ENCODE results near the gene PFKFB1.

PFKFB1 gene

DNA sequence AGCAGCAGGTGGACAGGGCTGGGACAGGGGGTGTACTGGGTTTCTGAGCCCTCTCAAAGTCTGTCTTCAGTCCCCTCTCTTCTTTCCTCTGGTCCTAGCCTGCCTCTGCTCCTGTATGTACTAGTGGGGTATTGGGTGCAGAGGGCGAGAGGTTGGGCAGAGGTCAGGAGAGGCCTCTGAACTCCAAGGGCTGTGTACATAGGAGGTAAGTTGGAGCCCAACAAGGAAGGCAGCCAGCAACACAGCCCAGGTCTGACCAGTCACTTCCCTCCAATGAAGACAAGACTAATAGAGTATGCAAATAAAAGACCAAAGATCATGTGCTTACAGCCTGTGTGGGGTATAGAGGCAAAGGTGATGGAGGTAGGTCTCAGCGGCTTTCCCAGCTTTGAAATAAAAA lies at the start of gene PFKFB1:
Gene PFKFB1 (minus strand): TSS at position 90 of the 400 bp plus-strand sequence. CDS start 181 bp downstream, outside the sequence.
- no peak for DNase-seq

DNA sequence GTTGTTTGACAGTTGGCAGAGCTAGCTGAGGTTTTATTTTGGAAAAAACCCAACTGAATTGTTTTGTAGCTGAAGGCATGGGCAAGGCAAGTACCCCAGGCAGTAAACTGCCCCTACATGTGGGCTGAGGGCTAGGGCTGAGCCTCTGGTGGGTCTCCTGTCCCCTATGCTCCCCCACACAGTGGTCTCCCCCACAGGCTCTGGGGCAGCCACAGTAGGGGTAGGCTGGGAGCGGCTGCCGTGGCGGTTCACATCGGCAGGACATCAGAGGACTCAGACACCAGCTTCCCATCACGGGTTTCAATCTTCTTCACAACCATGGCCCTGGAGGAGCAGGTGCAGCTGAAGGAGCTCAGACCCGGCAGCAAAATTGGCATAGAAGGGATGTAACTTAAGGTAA lies 47.5 kb upstream of the PFKFB1 start:
- no peak for DNase-seq

DNA sequence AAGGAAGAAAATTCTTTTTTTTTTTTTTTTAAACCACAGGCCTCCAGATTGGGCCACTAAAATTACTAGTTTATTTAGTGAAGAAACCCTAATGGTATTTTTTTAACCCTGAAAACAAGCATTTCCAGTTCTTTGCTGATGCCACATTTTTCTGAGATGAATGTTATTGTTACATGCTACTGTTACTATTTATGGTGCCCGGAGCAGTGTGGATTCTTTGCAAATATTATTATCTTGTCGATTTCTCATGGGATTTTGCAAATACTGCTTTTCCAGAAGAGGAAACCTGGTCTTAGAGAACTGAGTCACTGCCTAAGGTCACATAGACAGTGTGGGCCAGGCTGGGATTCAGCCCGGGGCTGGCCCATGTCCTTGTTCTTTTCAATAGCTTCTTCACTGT lies 45.5 kb upstream of the PFKFB1 start:
- no peak for DNase-seq

DNA sequence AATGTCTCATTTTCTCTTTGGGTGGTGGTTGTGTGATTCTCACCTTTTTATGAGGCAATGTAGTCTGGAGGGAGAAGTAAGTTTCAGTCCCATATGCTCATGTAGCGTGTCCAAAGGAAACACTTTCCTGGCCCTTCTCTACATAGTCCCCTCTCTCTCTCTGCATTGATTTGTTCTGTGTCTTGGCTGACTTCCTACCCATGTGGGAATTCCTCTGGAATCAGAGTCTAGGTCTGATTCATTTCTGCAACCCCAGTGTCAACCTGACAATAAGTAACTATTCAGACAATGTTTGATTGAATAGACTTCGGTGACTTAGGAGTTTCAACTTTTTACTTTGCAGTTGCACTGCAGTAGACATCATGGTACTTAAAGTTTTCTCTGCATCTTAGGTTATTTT lies 39.4 kb upstream of the PFKFB1 start:
- no peak for DNase-seq

DNA sequence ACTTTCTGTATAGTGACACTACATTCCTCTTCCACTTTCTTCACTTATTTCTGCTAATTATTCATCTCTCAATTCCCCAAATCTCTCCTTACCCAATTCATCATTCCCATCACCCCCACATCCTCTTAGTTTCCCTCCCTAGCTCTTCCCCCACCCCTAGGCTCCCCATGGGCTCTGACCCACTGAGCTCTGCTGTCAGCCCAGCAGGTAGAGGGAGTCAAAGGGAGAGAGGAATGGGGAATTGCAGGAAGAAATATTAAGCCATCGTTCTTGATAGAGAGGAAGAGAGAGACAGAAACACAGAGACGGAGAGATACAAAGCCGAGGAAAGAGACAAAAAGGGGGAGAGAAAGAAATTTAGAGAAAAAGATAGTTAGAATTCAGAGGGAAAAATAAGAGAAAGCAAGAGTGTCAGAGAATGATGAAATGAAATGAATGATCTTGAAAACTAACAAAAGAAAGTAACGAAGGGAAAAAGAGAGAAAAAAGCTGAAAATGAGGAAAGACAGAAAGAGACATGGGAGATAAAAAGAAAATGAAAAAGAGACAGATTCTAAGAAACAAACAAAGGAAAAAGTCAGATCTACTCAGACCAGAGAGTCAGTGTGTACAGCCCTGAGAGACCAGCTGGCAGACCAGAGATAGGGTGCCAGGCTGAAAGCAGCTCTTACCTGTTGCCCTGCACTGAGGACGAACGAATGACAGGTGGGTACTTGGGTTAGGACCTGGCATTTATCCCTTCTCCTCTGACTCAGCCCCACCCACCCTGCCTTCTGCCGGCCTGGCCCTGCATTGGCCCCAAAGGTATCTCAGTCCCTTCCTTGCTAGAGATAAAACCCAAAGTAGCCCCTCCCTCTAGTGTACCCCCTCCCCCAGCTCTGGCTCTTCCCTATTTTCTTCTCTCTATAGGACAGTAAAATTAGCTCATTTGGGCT lies 36.5 kb upstream of the PFKFB1 start, which contains the start of gene ALAS2:
Gene ALAS2 (minus strand): TSS at position 707 of the 935 bp plus-strand sequence. CDS start 4,977 bp downstream, outside the sequence.
- no peak for DNase-seq

DNA sequence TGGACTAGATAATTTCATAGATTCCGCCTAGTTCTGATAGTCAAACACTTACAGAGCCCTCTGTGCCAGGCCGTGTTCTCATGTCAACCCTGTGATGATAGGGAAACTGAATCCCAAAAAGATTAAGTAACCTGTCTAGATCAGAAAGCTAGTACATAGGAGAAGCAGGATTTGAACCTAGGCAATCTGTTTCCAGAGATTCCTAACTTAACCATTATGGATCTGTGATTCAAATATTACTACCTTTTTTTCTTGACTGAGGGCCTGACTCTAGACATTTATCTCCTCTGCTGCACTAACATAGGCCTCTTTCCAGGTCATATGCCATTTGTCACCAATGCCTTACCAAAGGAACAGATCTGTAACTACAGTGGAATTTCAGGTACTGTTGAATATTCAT lies 35.3 kb upstream of the PFKFB1 start:
- DNase-seq, result no peak

DNA sequence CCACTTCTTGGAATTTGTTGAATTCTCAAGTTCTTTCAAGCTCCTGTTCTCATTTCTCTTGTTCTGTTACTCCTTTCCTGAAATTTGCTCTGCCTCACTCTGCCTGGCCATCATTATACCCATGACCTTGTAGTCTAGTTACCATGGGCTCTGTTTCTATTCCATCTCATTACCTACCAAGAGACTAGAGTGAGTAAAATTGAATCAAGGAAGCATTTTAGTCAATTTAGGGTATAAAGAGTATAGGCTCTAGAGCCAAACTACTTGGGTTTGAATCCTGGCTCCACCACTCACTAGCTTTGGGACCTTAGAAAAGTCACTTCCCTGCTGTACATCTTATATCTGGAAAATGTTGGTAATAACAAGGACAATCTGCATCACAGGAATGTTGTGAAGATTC lies 34.6 kb upstream of the PFKFB1 start:
- no peak for DNase-seq

DNA sequence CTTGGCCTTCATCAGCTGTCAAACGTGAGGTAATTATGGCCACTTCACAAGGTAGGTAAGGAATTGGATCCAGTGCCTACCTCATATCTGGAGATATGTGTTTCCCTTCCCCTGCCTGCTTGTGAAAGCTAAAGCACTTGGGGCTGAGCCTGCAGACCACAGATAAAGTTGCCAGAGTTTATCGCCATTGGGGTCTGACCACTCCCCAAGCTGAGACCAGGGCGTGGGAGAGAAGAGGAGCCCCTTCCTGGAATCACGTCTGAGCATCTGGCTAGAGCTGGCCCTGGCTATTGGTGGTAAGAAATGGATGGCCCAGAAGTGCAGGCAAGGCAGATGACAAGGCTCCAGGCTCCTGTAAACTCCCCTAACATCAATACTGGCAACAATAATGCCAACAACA lies 34.1 kb upstream of the PFKFB1 start:
- no peak for DNase-seq

DNA sequence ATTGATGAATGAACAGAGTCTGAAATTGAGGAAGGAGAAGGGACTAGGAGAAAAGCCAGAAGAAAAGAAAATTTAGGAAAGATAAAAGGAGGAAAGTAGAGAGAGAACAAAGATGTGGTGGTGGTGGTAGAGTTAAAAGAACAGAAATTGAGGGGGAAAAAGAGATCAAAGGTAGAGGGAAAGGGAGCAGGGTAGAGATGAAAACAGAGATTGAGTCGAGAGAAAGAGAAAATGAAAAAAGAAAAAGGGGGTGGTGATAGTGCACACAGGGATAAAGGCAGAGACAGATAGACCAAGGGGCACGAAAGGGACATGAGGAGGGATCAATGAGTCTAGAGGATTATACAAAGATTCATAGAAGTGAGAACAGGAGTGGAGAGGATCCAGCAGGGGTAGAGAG lies 32.9 kb upstream of the PFKFB1 start:
- DNase-seq, result no peak

DNA sequence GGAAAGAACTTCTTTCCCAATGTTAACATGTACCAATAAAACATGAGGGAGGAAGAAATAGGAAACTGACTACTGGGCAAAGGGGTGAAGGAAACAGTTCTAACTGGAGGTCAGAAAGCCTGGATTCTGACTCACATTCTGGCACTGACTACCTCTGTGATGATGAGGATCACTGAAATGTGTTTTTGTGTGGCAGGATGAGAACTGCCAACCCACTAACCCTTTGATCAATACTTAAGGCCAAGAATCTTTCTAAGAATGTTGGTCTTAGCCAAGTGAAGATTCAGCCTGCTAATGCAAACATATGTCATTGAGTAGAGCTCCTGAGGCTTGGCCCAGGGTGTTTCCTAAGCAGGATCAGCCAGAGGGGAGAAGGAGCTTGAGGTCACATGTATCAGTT lies 32.2 kb upstream of the PFKFB1 start:
- DNase-seq, result no peak

DNA sequence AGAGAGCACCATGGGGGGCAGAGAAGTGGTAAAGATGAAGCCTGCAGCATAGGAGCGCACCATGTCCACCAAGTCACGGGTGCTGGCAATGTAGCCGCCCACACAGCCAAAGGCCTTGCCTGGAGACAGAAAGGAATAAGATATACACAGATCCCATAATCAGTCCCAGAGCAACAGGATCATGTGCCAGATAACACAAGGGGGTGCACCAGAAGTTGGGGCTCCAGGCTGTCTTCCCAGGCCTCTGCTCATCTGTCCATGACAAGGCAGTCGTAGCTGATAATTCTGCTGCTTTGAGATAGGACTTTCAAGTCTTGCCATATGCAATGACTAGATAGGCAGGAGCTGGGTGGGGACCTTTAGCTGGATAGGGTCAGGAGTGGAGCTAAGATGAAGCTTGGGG lies 20.9 kb upstream of the PFKFB1 start:
- no peak for DNase-seq

DNA sequence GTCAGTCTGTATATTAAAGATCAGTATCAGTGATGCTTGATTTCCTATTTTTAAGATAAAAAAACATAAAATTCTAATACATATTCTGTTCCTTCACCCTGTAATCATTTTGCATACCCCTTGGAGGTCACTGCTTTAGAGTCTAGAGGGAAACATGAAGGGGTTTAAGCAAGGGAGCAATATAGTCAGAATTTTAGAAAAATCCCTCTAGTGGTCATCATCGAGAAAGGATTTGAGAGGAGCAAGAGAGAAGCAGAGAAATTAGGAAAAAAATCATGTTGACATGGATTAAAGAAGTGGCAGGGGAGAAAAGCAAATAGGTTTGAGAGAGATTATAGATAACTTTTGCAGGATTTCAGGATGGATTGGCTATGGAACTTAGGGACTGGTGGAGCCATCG lies 17.3 kb upstream of the PFKFB1 start:
- DNase-seq, result peak in 1 of 2 experiments; percentile 0

DNA sequence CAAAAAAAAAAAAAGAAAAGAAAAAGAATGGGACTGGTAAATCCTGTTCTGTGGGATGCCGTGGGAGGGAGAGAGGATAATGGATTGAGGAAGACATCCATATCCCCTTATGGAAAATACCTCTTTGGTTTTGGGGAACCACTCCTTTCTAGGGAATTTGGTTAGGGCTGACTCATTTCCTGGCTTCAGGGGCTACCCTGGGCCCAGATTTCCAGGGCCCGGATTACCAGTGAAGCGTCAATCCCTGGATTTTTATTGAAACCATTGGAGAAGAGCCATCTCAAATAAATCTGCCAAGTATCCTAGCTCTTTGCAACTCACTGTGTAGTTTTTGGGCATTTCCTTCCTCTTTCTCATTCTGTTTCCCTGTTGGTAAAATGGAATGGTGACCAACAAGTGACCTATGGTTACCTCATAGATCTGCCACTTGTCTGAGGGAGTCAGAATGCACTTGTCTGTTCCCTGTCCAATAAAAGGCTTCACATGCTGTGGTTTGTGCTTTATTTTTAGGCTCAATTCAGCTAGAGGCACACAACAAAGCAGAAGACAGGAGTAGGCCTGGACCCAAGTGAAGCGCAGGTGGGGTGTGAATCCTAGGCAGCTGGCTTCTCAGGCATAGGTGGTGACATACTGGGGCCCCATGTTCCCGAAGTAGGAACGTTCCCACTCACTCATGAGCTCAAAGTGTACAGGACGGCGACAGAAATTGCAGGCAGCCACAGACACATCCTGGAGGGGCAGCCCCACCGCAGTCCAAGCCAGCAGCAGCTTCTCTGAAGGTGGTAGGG lies 14.8 kb upstream of the PFKFB1 start:
- DNase-seq, result no peak

DNA sequence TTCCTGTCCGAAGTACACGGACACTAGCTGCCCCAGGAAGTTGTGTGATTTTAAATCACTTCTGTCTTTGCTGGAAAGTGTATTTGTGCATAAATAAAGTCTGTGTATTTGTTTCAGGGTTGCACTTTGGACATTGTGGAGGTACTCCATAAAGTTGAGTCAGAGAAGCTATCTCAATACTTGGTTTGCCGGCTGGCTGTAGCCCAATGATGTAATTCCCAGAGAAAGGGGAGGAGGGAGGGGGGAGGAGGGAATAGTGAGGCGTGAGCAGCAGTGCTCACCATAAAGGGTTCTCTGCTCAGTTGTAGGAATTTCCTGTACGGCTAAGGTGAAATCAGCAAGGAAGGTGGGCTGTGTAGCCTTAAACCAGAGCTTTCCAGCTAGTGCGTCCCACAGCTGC lies 13.7 kb upstream of the PFKFB1 start:
- no peak for DNase-seq

DNA sequence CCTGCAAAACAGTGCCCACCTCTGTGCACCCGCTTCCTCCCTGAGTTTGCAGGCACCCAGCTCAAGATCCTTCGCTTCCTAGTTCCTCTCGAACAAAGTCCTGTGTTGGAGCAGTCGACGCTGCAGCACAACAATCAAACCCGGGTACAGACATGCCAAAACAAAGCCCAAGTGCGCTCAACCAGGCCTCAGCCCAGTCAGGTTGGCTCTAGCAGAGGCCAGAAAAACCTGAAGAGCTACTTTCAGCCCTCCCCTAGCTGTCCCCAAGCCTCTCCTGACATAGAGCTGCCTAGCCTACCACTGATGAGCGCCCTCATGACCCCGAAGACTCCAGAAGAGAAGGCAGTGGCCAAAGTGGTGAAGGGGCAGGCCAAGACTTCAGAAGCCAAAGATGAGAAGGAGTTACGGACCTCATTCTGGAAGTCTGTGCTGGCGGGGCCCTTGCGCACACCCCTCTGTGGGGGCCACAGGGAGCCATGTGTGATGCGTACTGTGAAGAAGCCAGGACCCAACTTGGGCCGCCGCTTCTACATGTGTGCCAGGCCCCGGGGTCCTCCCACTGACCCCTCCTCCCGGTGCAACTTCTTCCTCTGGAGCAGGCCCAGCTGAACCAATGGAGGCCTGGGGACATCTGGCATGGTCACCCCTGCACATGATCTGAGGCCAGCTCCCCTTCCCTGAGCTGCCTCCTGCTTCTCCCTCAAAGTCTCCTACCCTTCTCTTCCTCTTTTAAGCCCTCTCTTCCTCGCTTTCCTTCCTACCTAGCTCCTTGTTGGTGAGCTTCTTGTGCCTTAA lies 13.0 kb upstream of the PFKFB1 start:
- no peak for DNase-seq

DNA sequence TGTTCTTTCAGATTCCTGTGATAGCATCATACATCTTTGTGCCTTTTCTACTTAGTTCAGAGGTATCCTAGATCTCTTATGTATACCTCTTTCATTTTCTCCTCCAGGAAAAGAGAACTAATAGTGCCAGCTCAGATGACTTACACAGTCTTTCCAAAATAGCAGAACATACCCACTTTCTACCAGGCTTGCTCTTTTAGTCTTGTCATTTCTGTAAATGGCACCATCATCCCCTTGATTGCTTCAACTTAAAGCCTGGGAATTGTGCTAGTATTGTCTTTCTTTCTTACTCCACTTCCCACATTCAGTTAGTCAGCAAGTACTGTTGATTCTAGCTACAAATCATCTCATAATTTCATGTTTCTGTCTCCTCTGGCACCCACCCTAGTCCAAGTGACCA lies 11.3 kb upstream of the PFKFB1 start:
- DNase-seq, result no peak

DNA sequence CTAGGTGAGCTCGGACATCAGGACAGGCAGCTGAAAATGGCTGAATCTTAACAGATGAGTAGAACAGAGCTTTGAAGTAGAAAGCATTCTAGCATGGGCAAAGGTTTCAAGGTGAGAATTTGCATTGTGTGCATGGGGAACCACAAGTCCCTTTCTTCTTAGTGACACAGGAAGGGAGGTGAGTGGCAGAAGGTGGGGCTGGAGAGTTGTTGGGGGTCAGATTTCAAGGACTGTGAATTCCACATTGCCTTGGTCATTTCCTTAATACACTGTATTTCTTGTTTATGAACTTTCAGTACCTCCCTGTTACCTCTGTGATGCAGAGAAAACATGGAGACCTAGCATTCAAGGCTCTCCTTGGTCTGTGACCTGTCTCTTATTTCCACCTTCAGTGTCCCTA lies 10.2 kb upstream of the PFKFB1 start:
- DNase-seq, result no peak

DNA sequence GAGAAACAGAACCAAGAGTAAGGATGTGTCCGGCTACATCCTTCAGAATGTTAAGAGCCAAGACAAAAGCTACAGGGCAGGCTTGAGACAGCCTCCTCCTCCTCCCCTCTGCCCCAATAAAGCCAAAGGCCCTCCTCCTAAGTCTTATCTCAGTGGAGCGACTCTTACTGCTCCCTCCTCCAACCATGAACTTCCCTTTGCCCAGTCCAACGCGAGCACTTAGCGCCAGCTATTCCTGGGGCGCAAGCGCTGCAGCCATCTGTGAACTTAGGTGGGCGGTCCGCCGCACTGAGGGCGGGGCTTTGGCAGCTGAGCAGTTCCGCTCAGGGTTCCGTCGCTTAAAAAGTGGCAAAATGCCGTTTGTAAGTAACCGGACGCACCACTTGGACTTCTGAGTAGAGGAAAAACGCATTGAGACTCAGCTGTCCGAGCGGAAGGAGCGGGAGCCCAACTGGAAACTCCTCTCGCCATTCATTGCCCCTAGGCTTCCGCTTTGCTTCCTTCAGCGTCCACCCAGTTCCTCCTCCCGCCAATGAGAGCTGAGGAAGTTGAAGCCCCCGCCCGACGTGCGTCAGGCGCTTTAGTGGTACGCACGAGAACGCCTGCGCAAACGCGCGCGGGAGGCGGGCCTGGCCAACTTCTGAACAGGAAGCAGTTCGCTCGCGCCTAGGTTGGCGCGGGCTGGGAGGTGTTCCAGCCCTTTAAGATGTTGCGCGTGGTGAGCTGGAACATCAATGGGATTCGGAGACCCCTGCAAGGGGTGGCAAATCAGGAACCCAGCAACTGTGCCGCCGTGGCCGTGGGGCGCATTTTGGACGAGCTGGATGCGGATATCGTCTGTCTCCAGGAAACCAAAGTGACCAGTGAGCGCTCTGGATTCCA lies 6.0 kb upstream of the PFKFB1 start, which contains the start of gene APEX2:
Gene APEX2 (plus strand): TSS at position 647 of the 882 bp plus-strand sequence. CDS start 60 bp downstream, at position 707.
- DNase-seq, result peak; percentile 80 to 91

DNA sequence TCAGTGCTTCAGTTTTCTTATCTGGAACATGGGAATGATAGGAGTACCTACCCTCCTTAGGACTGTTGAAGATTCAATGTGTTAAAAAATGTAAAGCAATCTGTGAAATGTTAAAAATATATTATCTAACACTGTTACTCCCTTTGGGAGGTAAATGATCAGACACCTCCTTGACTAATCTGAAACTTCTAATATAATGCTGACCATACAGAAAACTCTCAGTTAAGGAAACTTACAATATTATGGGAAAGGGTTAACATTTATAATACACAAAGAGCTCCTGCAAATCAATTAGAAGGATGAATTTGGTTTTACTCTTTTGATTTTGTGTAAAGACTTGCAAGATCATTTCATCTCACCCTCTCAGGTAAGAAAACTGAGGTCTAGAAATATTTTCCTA lies 1.6 kb upstream of the PFKFB1 start:
- DNase-seq, result no peak

DNA sequence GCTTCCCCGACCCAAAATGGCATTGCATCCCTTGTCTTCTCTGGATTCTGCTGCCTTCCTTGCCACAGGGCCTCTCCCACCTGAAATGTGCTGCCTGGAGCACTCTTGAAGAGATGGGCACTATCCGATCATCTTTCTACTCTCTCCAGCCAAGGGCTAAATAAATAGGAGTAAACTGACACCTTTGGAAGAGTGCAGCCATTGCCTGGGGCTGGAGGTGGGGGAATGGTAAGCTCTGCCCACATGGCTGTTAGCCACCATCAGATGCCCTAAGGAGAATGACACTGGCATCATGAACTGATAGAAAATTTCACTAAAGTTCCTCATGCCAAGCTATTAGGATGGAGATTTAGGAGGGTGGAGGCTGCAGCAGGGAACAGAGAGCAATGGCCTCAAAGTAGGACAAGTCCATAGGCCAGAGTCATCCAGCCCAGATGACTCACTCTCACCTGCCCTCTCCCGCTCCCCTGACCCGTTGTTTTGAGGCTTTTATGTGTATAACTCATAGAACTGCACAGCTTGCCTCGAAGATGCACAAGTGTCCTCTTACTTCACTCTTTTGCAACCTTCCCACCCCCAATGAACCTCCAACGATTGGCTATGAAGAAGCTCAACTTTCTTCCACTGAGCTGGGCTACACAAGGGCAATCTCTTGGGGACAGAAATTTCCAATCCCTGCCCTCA lies 822 bp upstream of the PFKFB1 start:
- DNase-seq, result no peak

DNA sequence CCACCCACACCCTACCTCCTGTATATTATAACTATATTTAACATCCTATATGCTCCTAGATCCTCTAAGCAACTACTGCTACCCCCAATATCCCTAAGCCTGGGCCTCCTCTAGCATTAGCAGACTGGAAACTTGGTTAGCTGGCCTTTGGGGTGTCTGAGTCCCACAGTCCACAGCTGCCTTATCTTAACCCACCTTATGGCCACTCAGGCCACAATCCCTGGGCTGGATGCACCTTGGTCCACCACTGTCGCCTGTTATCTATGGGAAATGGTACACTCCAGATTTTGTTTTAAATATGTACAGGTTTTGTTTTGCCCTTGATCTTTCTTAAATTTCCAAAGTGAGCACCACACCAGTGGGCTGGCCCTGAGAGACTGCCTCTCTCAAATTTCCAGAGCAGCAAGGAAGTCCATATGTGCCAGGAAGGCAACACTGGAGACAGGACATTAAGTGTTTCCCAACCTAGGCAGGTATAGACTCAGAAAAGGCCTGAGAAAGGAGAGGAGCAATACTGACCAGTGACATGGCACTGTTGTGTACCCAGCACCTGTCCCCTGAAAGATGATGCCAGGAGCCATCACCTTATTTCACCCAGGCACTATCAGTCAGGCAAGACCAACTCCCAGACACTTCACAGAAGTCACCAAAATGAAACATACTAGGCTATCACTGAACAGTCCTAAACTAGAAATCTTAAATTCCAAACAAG lies 921 bp downstream of the PFKFB1 start:
- DNase-seq, result no peak

Measured in NCI-H446 (cell line).